GM15510 (cell line): Measurements from ENCODE around the gene GALNT2.

Experiments
- POLR2A ChIP-seq: IDR thresholded peaks from 3 replicates; pipeline ENCODE4 v1.6.1; 2011; ENCODE audit warnings: borderline replicate concordance; ENCODE audit not compliant: insufficient read length; ENCODE audit errors: extremely low read depth

GALNT2 gene

DNA sequence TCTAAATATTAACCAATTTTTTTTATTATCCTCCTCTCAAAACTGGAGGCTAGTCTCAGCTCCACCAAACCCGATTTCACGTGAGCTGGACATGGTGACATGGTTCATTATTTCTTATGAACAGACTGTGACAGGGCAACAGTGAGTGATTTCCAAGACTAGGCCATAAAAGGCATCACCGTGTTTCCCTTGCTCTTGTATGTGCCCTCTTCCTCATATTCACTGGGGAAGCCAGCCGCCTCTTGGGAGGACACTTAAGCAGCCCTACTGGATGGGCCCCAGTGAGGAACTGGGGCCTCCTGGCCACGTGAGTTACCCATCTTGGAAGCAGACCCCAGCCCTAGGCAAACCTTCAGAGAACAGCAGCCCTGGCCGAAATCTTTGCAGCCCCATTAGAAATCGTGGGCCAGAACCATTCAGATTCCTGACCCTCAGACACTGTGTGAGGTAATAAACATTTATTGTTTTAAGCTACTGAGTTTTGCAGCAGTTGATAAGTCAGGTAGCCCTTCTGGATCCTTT, 105.0 kb downstream of the GALNT2 start:
- TF ChIP-seq POLR2A: no peak

DNA sequence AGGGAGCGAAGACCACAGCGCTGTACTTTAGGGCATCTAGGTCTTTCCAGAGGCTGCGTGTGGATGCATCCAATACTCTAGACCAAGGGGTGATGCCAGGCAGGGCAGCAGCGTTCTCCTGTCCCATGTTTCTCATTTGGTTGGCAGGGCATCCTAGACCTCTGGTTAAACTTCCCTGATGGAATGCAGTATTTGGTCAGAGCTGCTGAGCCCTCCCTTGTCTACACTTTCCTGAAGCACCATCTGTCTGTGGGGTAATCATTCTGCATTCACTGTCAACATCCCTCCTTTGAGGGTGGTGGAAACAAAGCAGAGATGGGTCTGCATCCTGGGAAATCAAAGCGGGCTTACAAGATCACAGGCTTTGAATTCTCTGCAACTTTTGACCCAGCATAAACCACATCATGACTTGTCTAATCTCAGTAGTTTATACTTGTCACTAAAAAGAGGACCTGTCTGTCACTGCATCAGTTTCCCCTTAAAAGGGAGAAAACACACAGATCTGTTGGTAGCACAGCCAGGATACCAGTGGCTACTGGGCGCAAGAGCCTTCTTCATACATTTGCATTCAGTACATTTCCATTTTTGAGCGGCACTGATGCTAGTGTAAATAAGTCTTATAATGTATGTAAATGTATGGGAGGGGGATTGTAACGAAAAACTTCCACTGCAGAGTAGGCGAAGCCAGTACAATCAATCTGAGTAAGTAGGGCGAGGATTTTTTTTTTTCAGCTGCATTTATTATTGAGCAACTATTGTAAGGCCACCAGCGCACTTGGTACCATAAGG, 106.3 kb downstream of the GALNT2 start:
- no peak for TF ChIP-seq POLR2A

DNA sequence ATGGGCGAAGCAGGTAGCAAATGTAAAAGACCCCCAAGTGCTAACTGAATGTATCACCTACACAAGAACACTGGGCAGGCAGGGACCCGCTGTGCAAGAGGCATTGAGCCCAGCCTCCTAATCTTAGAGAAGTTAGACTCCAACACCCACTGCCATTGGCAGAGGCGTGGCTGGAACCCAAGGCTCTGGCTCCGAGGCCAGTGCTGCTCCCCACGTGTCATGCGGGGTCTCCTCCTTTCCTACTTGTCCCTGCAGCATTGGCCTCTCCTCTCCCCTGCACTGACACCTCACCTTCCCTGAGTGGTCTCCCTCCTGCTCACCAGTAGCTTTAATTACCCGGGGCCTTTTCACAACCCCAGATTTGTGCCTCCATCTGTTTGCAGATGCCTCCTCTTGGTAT, 107.0 kb downstream of the GALNT2 start:
- no peak for TF ChIP-seq POLR2A

DNA sequence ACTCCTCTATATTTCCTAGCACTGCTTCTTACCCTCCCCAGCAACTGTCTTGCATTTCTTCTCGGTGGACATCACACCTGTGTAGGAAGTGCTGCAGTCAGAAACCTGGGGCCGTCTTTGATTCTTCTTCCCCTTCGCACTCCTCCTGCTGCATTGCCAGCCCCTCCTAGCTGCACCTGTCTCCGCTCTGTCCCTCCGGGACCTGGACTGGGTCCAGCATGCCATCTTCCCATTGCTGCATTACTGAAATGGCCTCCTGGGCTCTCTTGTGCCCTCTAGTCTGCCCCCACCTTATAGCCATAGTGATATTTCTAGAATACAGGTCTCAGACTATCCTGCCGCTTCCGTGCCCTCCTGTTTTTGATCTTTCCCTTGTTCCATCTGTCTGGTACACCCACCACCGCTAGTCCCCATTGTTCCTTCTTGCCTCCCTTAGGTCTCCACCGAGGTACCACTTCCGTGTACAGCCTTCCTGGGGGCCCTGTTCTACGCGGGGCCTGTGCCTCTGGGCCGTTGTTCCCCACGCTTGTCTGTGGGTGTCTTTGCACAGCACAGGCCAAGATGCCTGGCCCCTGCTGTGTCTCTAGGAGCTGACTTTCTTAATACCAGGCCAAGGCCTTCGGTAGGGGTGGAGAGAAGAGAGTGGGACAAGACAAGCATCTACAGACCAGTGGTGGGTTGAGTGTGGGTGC, 107.6 kb downstream of the GALNT2 start:
- TF ChIP-seq POLR2A: no peak

DNA sequence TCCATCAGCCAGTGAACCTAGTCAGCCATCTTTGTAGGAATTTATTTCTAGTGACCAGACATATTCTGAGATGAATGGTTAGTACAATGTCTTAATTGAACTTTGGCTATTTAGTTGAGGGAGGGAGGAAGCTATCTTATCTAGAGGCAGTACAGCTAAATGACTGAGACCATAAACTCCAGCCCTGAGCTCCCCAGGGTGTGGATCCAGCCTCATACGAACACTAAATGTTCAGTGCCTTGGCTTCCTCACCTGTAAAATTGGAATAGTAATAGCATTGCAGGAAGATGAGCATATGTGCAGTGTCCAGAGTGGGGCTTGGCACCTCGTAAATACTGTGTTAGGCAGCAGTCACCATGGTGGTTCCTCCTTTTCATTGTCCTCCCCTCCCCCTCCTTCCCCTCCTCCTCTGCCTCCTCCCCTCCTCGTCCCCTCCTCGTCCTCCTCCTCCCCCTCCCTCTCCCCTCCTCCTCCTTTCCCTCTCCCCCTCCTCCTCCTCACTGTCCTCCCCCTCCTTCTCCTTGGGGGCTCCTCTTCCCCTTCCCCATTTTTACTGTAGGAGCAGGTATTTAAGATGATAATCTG, 108.2 kb downstream of the GALNT2 start:
- TF ChIP-seq POLR2A: no peak

DNA sequence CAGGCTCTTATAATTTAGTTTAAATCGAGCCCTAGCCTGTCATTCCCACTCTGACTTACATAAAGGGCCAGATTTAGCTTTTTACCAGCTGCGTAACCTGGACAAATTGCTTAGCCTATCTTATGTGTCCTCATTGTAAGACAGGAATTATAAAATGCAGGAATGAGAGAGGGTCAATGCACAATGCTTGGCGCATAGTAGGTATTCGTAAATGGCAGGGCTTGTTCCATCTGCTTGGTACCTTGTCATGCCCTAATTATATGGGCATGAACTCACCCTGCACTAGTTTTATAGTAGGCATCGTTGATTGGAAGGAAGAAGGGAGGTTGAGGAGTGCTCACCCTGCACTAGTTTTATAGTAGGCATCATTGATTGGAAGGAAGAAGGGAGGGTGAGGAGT, 108.8 kb downstream of the GALNT2 start:
- no peak for TF ChIP-seq POLR2A

DNA sequence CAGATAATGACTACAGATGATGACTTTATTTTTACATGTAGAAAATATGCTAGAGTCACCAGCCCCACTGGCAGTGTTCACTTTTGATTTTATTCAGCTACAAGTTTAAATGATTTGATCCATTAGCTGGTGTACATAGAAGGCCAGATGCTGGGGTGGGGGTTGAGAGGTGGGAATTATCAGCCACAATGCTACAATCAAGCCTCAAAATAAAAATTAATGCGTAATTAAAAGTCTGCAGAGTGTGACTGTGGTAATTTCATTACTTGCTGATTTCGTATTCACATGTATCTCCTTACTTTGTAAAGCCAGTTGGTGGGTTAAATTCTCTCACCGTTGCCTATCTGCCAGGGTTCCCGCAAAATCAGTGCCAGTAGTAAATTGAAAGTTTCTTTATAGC, 109.3 kb downstream of the GALNT2 start:
- no peak for TF ChIP-seq POLR2A

DNA sequence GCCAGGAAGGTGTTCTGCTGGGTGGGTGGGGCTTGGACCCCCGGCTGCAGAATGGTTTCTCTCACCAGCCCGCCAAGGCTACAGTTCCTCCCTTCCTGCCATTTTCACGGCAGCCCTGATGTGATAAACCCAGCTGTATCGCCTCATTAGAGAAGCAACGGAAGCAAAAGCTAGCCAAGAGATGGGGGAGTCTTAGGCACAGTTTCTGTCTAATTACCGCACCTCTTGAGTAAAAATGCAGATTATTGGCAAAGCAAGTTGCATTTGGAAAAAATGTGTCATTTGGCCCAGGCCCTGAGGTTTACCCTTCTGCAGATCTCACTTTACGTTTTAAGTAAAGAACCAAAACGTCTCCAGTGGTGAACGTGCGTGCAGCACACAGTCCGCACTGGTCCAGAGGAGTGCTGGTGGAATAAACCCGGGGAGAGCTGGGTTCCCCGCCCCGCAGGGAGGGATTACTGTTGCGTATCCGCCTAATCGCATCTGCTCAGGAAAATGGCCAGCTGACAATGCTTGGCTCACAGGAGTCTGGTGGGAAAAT, 109.9 kb downstream of the GALNT2 start:
- TF ChIP-seq POLR2A: no peak

DNA sequence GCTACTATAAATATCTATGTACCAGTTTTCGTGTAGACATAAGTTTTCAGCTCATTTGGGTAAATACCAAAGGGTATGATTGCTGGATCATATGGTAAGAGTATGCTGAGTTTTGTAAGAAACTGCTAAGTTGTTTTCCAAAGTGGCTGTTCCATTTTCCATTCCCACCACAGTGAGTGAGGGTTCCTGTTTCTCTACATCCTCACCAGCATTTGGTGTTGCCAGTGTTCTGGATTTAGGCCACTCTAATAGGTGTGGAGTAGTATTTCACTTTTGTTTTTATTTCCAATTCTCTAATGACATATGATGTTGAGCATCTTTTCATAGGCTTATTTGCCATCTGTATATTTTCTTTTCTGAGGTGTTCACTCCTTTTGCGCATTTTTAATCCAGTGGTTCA, 112.2 kb downstream of the GALNT2 start:
- no peak for TF ChIP-seq POLR2A

DNA sequence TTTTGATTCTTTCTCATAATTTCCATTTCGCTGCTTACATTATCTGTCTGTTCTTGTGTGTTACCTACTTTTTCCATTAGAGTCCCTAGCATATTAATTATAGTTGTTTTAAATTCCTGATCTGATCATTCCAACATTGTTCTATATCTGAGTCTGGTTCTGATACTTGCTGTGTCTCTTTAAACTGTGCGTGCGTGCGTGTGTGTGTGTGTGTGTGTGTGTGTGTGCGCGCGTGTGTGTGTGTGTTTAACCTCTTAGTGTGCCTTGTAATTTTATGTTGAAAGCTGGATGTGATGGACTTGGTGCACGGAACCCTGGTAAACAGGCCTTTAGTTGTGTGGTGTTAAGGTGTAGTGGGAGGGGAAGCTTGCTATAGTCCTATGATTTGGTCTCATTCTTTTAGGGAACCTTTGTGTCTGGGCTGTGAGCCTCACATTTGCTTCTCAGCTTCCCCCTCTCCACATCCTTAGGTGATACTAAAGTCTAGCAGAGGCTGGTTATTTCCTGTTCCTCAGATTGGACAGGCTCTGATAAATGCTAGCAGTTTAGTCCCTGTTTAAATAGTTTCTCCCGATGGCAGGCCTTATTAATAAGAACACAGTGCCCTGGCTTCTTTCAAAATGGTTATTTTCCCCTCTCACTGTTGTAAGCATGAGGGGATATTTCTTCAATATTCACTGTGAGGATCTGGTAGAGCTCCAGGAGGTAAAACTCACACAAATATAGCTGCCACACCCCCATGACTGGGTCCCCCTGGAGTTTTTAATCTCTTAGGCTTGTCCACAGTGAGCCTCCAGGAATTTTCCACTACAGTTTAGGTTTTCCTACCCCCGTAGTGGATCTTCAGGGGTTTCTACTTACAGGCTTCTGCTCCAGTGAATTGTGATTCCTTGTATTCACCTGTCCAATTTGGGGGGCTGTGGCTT, 118.3 kb downstream of the GALNT2 start:
- TF ChIP-seq POLR2A: no peak

DNA sequence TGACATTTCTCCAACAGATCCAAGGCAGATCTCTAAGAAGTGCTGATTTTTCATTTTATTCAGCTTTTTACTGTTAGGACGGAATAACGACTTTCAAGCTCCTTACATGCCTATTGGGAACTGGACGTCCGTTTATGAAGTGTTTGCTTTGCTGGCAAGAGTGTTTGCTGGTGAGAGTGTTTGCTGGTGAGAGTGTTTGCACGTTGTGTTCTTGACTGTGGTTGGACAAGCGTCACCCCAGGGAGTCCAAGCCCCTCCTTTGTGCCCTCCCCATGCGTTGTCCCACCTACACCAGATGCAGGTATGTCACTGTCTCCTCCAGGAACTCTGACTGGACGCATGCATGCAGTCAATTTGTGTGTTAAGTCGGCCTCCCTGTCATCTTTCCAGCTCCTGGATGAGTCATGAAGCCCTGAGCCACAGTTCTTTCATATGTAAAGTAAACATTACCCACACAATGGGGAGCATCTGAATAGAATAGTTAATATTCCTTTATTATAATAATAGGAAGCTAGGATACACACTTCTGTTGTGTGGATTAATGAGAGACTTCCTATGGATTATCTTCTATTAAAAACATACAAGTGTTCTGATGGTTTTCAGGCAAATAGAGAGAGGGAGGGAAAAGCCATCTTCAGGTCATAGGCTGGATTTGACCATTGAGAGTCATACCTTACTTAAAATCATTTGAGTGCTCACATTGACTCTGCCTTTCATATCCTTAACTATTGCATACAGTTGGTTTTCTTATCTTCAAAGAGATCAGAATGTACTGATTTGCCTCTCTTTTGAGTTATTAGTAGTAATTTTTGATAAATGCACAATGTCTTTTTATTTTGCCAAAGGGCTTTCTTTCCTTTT, 119.2 kb downstream of the GALNT2 start:
- no peak for TF ChIP-seq POLR2A

DNA sequence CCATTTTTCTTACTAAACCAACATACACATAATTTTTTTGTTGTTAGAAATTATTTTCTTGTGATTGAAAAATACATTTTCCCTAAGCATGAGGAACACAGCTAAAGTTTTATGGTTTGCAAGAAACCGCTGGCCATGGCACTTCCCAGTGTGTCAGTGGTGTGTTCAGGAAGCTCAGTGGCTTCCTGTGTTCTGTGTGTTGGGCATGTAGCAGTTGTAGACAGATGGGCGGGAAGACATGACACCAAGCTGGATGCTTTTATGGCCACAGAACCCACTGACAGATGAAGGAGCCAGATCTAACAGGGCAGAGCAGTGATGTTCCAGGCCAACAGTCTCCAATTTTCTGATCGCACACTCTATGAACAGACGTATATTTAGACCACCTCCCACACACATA, 119.8 kb downstream of the GALNT2 start:
- no peak for TF ChIP-seq POLR2A

DNA sequence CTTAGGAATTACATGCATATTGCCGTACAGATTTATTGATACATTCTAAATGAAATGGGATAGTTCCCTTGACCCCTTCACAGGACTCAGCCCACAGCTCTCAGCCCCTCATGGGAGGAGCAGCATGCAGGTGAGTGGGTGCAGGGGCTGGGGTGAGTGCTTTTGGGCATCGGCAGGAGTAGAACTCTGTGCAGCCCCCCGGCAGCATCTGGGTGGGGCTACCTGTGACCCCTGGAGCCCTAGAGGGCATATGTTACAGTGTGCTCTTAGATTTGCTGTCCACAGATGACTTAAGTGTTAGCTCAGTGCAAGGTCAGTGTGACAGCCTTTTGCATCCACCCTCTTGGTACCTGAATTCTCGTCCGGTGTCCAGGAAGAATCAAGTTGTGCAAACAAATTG, 120.3 kb downstream of the GALNT2 start:
- no peak for TF ChIP-seq POLR2A

DNA sequence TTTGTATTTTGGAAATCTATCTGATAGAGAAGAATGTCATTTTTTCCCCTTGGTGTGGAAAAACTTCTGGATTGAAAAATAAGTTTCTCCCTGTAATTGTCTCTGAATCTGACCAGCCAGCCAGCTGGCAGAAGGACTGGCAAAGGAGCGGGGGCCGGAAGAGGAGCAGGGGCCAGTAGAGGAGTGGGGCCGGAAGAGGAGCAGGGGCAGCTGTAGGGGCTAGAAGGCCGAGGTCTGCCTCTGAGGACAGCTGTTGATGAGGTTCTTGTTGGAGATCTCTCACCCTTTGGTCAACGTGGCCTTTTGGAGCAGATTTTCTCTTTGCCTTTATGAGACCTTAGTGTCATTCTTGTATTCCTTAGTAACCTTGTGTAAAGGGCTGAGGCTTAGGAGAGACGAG, 121.8 kb downstream of the GALNT2 start:
- no peak for TF ChIP-seq POLR2A

DNA sequence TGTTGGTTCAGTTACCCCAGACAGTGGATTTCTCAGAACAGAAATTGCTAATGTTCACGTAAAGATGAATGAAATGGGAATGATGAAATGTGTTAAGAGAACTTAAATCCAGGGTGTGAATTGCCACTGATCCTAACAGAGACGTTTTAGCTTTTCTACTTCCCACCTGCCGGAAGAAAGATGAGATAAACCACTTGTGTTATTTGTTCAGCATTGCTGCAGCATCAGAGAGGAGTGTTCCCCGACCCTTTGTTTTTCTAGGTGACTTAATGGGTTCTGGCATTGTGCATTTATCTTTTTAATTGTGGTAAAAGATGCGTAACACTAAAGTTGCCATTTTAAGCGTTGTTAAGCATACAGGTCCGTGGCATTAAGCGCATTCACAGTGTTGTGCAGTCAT, 122.3 kb downstream of the GALNT2 start:
- no peak for TF ChIP-seq POLR2A
